GM12892 (cell line): ENCODE data around the gene PKN1.

Experiments used
- POLR2A ChIP-seq: IDR thresholded peaks from 2 replicates; pipeline ENCODE4 v1.6.1; 2011; ENCODE audit warnings: low read depth, low read length, control low read depth
- TAF1 ChIP-seq: IDR thresholded peaks from 2 replicates; pipeline ENCODE4 v1.6.1; 2011; ENCODE audit warnings: low read depth, mild to moderate bottlenecking, control low read depth, low read length, borderline replicate concordance

DNA sequence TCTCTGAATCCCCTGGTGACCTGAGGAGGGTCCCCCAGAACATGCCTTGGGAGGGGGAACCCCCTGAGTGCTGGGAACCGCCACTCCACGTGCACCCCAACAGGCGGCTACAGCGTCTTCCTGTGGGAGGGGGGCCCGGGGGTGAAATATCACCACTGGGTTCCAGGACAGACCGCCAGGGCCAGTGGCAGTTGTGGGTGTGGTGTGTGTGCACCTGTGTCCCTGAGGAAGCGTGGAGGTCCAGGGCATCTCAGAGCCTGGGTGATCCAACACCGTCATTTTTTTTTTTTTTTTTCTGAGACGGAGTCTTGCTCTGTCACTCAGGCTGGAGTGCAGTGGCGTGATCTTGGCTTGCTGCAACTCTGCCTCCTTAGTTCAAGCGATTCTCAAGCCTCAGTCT, 47.6 kb upstream of the PKN1 start:
- TF ChIP-seq POLR2A: no peak
- TF ChIP-seq TAF1: no peak
